Glomerular endothelial cell (primary cell): ENCODE data around the gene NRXN2. TPM values are rescaled to one million over a fixed set of nuclear protein-coding genes. Genes with fewer than 3 reads are reported as not detected.
"Not testable (repeated sequence)": the region's sequence is repeated elsewhere in the genome, so short reads cannot be mapped to it uniquely, and the experiment has no call there.

ENCODE experiments used
- DNase-seq: peaks from one replicate; pipeline ENCODE4 v3.0.0-alpha.2; 2011; ENCODE audit warnings: low read depth, low spot score; ENCODE audit errors: extremely low read depth
- total RNA-seq: library from RNA; depleted of rRNA; stranded (reverse); fragments of >200 nt; gene quantifications from 2 replicates; pipeline ENCODE4 v1.2.3, GENCODE V29; 2015

Gene NRXN2
- total RNA-seq, 1 donor from 2014 or later = not detected

GRCh38 chr11:64571050-64571409 is 152.0 kb downstream of the NRXN2 start:
- DNase-seq = no peak

- DNase-seq = no peak
Measured at GRCh38 chr11:64570341-64570740, 152.7 kb downstream of the NRXN2 start.

DNA sequence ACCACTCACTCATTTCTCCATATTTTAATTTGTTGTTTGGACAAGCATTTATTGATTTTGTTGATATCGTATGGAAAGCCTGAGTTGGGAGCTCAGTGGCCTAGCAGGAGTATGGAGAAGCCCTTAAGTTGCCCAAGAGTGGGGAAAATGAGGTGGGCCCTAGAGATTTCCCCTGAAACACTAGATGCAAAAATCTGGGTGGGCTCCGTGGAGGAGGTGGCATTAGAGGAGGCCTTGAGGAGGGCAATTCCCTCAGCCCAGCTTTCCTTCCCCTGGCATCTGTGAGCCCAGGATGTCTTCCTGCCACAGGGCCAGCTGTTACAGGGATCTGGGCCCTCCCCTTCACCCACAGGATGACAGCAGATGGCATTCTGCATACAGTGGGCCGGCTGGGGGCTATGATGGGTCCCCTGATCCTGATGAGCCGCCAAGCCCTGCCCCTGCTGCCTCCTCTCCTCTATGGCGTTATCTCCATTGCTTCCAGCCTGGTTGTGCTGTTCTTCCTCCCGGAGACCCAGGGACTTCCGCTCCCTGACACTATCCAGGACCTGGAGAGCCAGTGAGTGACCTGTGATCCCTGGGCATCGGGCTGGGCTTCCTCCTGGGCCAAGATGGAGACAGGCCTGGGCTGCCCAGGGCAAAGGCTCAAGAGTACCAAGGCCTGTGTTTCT is 153.6 kb downstream of the NRXN2 start:
- no peak for DNase-seq

DNA sequence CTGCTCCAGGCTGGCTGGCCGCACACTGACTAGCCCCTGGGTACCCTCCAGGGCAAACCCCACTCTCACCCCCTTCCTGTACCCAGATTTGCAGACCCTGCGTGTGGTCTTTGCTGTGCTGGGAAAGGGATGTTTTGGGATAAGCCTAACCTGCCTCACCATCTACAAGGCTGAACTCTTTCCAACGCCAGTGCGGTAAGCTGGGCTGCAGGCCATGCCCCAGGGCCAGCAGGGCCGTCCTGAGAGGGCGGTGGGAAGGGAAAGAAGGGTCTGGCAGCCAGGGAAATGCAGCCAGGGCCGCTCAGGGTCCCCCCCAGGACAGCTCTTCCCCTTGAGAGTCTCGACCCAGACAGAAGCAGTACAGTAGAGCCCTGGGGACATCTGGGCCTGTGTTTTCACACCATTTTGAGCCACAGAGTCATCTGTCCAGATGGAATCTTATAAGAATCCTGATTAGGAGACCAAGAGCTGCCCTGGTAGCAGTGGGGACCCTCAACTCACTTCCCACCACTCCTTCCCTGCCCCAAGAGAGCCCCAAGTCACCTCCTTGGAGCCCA is 154.3 kb downstream of the NRXN2 start:
- DNase-seq = no peak

- no peak for DNase-seq
Measured at GRCh38 chr11:64568041-64568571, 154.9 kb downstream of the NRXN2 start.

- no peak for DNase-seq
Measured at GRCh38 chr11:64566915-64567891, 155.8 kb downstream of the NRXN2 start.

DNA sequence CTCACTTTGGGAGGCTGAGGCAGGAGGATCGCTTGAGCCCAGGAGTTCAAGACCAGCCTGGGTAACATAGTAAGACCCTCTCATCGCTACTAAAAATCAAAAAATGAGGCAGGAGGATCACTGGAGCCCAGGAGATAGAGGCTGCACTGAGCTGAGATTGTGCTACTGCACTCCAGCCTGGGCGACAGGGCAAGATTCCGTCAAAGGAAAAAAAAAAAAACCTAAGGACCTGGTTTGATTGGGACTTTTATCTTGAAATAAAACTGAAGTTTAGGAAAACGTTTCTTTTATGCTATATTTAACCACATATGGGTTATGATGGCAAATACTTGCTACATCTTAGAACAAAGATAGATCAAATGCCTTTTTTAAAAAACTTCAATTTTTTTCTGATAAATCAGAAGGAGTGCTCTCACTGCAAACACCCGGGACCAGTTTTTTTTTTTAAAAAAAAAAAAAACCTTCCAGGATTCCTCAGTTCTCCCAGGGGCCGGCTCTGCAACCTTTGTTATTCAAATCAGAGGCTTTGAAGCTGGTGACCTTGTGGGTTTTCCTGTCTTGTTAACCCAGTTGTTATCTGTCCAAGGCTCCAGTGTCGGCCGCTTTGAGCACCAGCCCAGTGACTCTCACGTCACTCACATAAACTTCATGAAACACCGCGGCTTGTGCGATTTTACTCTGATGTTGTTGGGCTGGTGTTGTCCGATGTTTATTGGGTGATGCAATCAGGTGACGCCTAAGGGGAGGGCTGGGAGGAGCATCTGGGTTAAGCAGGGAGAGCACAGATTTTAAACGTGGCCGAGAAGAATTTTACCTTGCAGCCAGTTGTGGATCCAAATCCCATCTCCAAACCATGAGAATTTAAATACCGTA is 156.7 kb downstream of the NRXN2 start:
- peak; percentile 14 for DNase-seq

DNA sequence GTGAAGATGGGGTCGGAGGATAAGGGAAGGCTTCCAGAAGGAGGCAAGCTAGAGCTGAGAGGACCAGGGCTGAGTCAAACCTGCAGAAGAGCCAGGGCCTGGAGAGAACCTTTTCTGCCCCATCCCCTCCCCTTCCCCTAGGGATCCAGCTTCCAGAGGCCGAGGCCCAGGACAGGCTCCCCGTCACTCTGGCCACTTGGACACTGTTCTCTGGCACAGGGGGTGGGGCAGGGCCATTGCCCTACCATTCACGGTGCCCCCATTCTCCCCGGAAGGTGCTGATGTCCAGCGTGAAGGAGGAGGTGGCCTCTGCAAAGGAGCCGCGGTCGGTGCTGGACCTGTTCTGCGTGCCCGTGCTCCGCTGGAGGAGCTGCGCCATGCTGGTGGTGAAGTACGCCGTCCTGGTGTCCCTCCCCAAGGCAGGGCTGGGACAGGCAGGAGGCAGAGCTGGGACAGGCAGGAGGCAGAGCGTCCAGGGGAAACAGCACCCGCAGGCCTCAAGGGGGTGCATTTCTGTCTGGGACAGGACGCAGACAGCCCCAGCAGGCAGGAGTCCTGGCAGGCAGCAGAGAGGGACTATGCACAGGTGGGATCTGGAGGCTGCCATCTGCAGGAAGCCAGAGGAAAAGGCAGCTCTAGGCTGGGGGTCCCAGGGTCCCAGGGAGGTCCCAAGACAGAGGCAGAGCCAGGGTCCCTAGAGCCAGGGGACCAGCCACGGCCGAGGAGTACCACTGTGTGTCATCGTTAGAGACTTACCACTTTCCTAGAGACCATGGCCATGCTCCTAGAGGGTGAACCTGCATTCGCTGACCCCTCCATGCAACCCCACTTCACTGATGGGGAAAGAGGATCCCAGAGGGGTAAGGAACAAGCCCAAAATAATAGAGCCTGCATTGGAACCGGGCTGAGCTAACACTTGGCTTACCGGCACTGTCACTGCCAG is 157.8 kb downstream of the NRXN2 start:
- DNase-seq = no peak

- DNase-seq = no peak
Measured at GRCh38 chr11:64564419-64564818, 158.6 kb downstream of the NRXN2 start.

GRCh38 chr11:64563966-64564365 is 159.0 kb downstream of the NRXN2 start:
- no peak for DNase-seq

DNA sequence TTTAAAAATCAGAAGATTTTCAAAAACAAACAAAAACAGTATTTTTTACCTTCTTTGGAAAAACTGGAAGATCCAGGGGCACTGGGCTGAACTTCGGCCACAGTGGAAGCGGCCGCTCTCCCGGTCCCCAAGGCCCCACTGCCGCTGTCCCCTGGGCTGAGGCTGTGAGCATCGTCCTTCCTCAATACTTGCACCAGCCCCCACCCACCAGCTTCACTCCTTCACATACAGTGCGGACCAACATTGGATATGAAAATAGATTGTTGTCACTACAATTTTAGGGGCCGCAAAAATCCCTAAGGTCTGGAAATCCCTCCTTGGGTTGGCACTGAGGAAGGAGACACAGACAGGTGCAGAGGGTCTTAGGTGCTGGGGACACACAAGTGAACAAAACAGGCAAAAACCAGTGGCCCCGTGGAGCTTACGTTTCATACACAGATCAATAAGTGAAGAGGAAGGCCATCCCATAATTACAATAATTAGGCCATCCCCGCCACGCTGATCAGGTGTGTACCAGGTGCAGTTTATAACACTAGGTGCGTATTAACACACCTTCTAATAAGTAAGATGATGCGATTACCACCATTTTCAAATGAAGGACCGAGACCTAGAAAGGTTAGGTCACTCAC is 160.2 kb downstream of the NRXN2 start:
- DNase-seq = no peak

GRCh38 chr11:64561984-64562722 is 160.8 kb downstream of the NRXN2 start:
- DNase-seq = no peak

GRCh38 chr11:64561429-64561828 is 161.6 kb downstream of the NRXN2 start:
- DNase-seq = not testable (repeated sequence)

GRCh38 chr11:64560941-64561340 is 162.1 kb downstream of the NRXN2 start:
- no peak for DNase-seq

- DNase-seq = no peak
Measured at GRCh38 chr11:64560139-64560771, 162.7 kb downstream of the NRXN2 start.

DNA sequence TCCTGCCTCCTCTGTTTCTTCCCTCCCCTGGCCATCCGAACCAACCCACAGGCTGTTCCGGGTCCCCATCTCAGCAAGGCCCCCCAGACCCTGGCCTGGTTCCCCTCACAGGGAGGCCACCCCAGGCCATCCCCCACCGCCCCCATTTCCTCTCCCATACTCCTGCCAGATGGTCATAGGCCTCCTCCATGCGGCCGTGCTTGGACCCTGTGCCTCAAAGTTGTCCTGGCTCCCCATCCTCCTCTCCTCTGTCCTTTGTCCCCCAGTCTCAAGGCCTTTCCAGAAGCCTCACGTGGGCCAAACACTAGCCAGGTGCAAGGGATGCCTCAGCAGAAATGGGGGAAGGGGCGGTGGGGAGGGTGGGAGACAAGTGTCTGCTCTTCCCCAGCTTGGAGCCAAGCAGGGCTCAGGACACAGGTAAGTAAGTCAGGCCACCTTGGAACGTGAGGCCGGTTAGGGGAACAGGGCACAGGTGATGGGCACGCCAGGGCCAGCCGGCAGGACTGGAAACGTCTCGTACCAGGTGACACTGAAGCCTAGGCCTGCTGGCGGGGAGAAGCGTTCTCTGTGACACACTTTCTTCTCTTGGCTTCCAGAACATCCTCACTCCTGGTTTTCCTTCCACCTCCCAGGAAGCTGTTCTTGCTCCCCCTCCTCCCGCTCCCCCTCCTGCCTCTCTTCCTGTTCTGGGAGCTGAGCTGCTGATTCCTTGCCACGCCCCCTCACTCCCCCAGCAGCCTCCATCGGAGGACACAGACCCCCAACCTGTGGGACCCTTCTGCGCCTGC is 163.5 kb downstream of the NRXN2 start:
- DNase-seq = no peak

GRCh38 chr11:64558869-64559268 is 164.1 kb downstream of the NRXN2 start:
- no peak for DNase-seq
